ENCODE results near the gene OOSP3. TPM values are rescaled to one million over a fixed set of nuclear protein-coding genes. Genes with fewer than 3 reads are reported as not detected.
"Not testable (repeated sequence)": the region's sequence is repeated elsewhere in the genome, so short reads cannot be mapped to it uniquely, and the experiment has no call there.

OOSP3 gene
- total RNA-seq, 1 experiment from 2014 or later = not detected

GRCh38 chr11:59900366-59901126, 22.0 kb downstream of the OOSP3 start:
- H3K4me3 Mint-ChIP-seq (ENCODE audit: unreplicated experiment) = no peak overlapping the region
- Histone ChIP-seq H3K4me1 (no peaks in the 10 kb centered on the region), H3K4me3 (ENCODE audit: low read depth, low read length) (no peak overlapping the region), H3K9me3 (0 out of 2 replicates have a peak, but pooled peaks cover 2% of the 10 kb centered on the region), H3K36me3 (ENCODE audit: control insufficient read depth, insufficient read depth, low read length) (no peaks in the 10 kb centered on the region), H3K27me3 (replicated peaks; ENCODE audit: control insufficient read depth, insufficient read depth, low read length) (no peaks in the 10 kb centered on the region)
- DNase-seq = no peak
- no peaks in the 10 kb centered on the region for H3K36me3 Mint-ChIP-seq (ENCODE audit: insufficient read depth, unreplicated experiment)
- H3K27ac Mint-ChIP-seq (ENCODE audit: unreplicated experiment) = no peak overlapping the region
- no peaks in the 10 kb centered on the region for H3K9me3 Mint-ChIP-seq (ENCODE audit: unreplicated experiment)
- H3K4me1 Mint-ChIP-seq (ENCODE audit: low read depth, unreplicated experiment) = no peaks in the 10 kb centered on the region
- intact Hi-C loops (cut with micrococcal nuclease; ENCODE audit: unreplicated experiment) = loop anchor here (5.0 kb wide), 1 partner anchor 58 kb away; no protein-coding TSS in a partner anchor
- no peaks in the 10 kb centered on the region for H3K27me3 Mint-ChIP-seq (ENCODE audit: insufficient read depth, unreplicated experiment)
- ChIA-PET POLR2A (no interaction called here), CTCF (no interaction called here)
- no TSS peak for BruUV-seq (replicated peaks)
- TF ChIP-seq, protein P1, sequence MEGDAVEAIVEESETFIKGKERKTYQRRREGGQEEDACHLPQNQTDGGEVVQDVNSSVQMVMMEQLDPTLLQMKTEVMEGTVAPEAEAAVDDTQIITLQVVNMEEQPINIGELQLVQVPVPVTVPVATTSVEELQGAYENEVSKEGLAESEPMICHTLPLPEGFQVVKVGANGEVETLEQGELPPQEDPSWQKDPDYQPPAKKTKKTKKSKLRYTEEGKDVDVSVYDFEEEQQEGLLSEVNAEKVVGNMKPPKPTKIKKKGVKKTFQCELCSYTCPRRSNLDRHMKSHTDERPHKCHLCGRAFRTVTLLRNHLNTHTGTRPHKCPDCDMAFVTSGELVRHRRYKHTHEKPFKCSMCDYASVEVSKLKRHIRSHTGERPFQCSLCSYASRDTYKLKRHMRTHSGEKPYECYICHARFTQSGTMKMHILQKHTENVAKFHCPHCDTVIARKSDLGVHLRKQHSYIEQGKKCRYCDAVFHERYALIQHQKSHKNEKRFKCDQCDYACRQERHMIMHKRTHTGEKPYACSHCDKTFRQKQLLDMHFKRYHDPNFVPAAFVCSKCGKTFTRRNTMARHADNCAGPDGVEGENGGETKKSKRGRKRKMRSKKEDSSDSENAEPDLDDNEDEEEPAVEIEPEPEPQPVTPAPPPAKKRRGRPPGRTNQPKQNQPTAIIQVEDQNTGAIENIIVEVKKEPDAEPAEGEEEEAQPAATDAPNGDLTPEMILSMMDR (IDR thresholded peaks at IDR 0.05; ENCODE audit: insufficient read depth in 1 of 2, low read depth in 1 of 2, low read length in 1 of 2, severe bottlenecking in 1 of 2, unreplicated experiment in 1 of 2) = no peak

DNA sequence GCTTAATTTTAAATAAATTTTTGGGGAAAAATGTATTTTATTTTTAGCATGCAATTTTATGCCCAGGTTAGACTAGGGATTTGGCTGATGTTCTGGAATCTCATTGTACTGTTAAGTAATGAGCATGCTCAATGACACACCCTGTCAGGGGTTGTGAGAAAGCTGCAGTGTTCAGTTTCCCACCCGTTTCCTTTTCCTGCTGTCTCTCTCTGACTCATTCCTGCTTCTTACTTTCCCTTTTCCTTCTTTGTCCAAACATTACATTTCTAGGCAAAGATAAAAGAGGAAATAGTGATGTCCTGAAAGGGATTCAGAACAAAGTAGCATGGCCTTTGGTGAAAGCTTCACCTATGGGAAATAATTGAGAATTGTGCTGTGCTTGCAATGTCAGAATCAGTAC, 22.7 kb downstream of the OOSP3 start:
- no peak overlapping the region for H3K4me3 Mint-ChIP-seq (ENCODE audit: unreplicated experiment)
- no peaks in the 10 kb centered on the region for H3K36me3 Mint-ChIP-seq (ENCODE audit: insufficient read depth, unreplicated experiment)
- POLR2A ChIA-PET = no interaction called here

DNA sequence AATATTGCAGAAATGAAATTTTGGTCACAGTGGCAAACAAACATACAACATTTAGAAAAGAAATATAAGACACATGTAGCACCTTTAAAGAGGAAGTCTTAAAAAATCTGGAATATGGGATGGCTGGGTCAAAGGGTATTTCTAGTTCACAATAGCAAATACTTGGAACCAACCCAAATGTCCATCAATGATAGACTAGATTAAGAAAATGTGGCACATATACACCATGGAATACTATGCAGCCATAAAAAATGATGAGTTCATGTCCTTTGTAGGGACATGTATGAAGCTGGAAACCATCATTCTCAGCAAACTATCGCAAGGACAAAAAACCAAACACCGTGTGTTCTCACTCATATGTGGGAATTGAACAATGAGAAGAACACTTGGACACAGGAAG, 25.0 kb downstream of the OOSP3 start:
- intact Hi-C loops (cut with micrococcal nuclease; ENCODE audit: unreplicated experiment) = loop anchor here (5.0 kb wide), 1 partner anchor 61 kb away; no protein-coding TSS in a partner anchor
- H3K4me1 ChIP-seq; BruUV-seq (replicated peaks); CTCF ChIA-PET; H3K9me3 Mint-ChIP-seq (ENCODE audit: unreplicated experiment); DNase-seq; H3K36me3 Mint-ChIP-seq (ENCODE audit: insufficient read depth, unreplicated experiment); H3K27me3 ChIP-seq (replicated peaks; ENCODE audit: control insufficient read depth, insufficient read depth, low read length); H3K9me3 ChIP-seq; H3K36me3 ChIP-seq (ENCODE audit: control insufficient read depth, insufficient read depth, low read length); H3K4me1 Mint-ChIP-seq (ENCODE audit: low read depth, unreplicated experiment); H3K27me3 Mint-ChIP-seq (ENCODE audit: insufficient read depth, unreplicated experiment); H3K27ac Mint-ChIP-seq (ENCODE audit: unreplicated experiment); H3K4me3 Mint-ChIP-seq (ENCODE audit: unreplicated experiment); H3K4me3 ChIP-seq (ENCODE audit: low read depth, low read length); POLR2A ChIA-PET: not testable (repeated sequence)

More for the DNA sequence above, 22.7 kb downstream of the OOSP3 start:
- no TSS peak for BruUV-seq (replicated peaks)
- no peak for DNase-seq
- no peaks in the 10 kb centered on the region for H3K4me1 ChIP-seq
- Mint-ChIP-seq H3K27me3 (ENCODE audit: insufficient read depth, unreplicated experiment) (no peaks in the 10 kb centered on the region), H3K9me3 (ENCODE audit: unreplicated experiment) (no peaks in the 10 kb centered on the region), H3K27ac (ENCODE audit: unreplicated experiment) (no peak overlapping the region), H3K4me1 (ENCODE audit: low read depth, unreplicated experiment) (no peaks in the 10 kb centered on the region)
- H3K27me3 ChIP-seq (replicated peaks; ENCODE audit: control insufficient read depth, insufficient read depth, low read length) = no peaks in the 10 kb centered on the region
- intact Hi-C loops (cut with micrococcal nuclease; ENCODE audit: unreplicated experiment) = loop anchor here (5.0 kb wide), 1 partner anchor 59 kb away; no protein-coding TSS in a partner anchor
- CTCF ChIA-PET = no interaction called here
- H3K4me3 ChIP-seq (ENCODE audit: low read depth, low read length) = no peak overlapping the region
- no peaks in the 10 kb centered on the region for H3K36me3 ChIP-seq (ENCODE audit: control insufficient read depth, insufficient read depth, low read length)
- 0 out of 2 replicates have a peak, but pooled peaks cover 2% of the 10 kb centered on the region for H3K9me3 ChIP-seq
- TF ChIP-seq, protein P1 (IDR thresholded peaks at IDR 0.05; ENCODE audit: insufficient read depth in 1 of 2, low read depth in 1 of 2, low read length in 1 of 2, severe bottlenecking in 1 of 2, unreplicated experiment in 1 of 2) = no peak

Data from Caco-2 (cell line).